ENCODE measurements around the gene SLC19A1.

Gene SLC19A1

DNA sequence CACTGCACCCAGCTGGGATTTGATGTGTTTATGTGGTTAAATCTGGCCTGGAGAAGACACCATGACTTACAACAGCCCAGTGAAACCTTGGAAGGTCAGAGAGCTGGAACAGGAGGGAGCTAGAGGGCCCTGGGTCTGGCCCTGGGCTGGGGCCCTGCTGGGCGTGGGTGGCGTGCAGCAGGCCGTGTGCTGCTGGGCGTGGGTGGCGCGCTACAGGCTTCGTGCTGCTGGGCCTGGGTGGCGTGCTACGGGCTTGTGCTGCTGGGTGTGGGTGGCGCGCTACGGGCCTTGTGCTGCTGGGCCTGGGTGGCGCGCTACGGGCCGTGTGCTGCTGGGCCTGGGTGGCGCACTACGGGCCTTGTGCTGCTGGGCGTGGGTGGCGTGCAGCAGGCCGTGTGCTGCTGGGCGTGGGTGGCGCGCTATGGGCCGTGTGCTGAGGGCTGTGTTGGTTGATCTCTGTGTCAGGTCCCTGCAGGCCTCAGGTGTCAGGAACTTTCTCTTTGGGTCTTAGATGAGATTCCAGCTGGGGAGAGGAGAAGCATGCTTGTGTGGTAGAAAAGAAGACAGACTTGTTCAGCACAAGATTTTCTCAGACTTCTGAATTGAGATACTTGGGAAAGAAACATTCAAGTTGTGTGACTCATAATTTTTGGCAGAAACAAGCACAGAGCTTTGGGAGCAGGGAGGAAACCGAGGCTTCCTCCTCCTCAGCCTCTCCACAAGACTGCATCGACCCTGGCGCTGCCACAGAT, 71.3 kb downstream of the SLC19A1 start:
- no peaks in the 10 kb centered on the region for H3K9me3 ChIP-seq (ENCODE audit: insufficient read depth, low read length, severe bottlenecking)
- no peaks in the 10 kb centered on the region for H3K79me2 ChIP-seq (ENCODE audit: insufficient read depth, low read length)
- H3K36me3 ChIP-seq (ENCODE audit: insufficient read depth, low read length): no peaks in the 10 kb centered on the region
- H3K27ac ChIP-seq (ENCODE audit: low read length): no peak overlapping the region
- no peak for ATAC-seq (ENCODE audit: insufficient read depth, low read depth)
- H3K27me3 ChIP-seq (ENCODE audit: insufficient read depth, low read length, poor library complexity): no peaks in the 10 kb centered on the region
- no peak for DNase-seq
- H3K4me2 ChIP-seq (ENCODE audit: insufficient read depth, low read length): no peak overlapping the region
- H4K20me1 ChIP-seq (ENCODE audit: insufficient read depth, low read length): no peaks in the 10 kb centered on the region
- no peaks in the 10 kb centered on the region for H3K4me1 ChIP-seq (ENCODE audit: insufficient read depth, low read length)
- no peak overlapping the region for H2AFZ ChIP-seq (ENCODE audit: low read depth, low read length)
- TF ChIP-seq EZH2 (IDR thresholded peaks at IDR 0.05; ENCODE audit: borderline replicate concordance, low read depth, low read length, severe bottlenecking) (no peak), CTCF (IDR thresholded peaks at IDR 0.05; ENCODE audit: borderline replicate concordance, extremely low read depth, low read length, poor library complexity, severe bottlenecking) (no peak)
- H3K9ac ChIP-seq (ENCODE audit: low read depth, low read length): no peak overlapping the region
- no peak overlapping the region for H3K4me3 ChIP-seq (ENCODE audit: low read depth in 1 of 2, low read length in 2 of 2)

GRCh38 chr21:45470087-45470515, 72.1 kb downstream of the SLC19A1 start:
- Histone ChIP-seq H3K4me3 (ENCODE audit: low read depth in 1 of 2, low read length in 2 of 2) (no peak overlapping the region), H4K20me1 (ENCODE audit: insufficient read depth, low read length) (no peaks in the 10 kb centered on the region), H3K27ac (ENCODE audit: low read length) (no peak overlapping the region), H2AFZ (ENCODE audit: low read depth, low read length) (no peak overlapping the region), H3K27me3 (ENCODE audit: insufficient read depth, low read length, poor library complexity) (no peaks in the 10 kb centered on the region), H3K9me3 (ENCODE audit: insufficient read depth, low read length, severe bottlenecking) (no peaks in the 10 kb centered on the region), H3K79me2 (ENCODE audit: insufficient read depth, low read length) (no peaks in the 10 kb centered on the region), H3K9ac (ENCODE audit: low read depth, low read length) (no peak overlapping the region), H3K4me1 (ENCODE audit: insufficient read depth, low read length) (no peaks in the 10 kb centered on the region), H3K36me3 (ENCODE audit: insufficient read depth, low read length) (no peaks in the 10 kb centered on the region), H3K4me2 (ENCODE audit: insufficient read depth, low read length) (no peak overlapping the region)
- TF ChIP-seq CTCF (IDR thresholded peaks at IDR 0.05; ENCODE audit: borderline replicate concordance, extremely low read depth, low read length, poor library complexity, severe bottlenecking) (no peak), EZH2 (IDR thresholded peaks at IDR 0.05; ENCODE audit: borderline replicate concordance, low read depth, low read length, severe bottlenecking) (no peak)
- DNase-seq: no peak
- no peak for ATAC-seq (ENCODE audit: insufficient read depth, low read depth)

DNA sequence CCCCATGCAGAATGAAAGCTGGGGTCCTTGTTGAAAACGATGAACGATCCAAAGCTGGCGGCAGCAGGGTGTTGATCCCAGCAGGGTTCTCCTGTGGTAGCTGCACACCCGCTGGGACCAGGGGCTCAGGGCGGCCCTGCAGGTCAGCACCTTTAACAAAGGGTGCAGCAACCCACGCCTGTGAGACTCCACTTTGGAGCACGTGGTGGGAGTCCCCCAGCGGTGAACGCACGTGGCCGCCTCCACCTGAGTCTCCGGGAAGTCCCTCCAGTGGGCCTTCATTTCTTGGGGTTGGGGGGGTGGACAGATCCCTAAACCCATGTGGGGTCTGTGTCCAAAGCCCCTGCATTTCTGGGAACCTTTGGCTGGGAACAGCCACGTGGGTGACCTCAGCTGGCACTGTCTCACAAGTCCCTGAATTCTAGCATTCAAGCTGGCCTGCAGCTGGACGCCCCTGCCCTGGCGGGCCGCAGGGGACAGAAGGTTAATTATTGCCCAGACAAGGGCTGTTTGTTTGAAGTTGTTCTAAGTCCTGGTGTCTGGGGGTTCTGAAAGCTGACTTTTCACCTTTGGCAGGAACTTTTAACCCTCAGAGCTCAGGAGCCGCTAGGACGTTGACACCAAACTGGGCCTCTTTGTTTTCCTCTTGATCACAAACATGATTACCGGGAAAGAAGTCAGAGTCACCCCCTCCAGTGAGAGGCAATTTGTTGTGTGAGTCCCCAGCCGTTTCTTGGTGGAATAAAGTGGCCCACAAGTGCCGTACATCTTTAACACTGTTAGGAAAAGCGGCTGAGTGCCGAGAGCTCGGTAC, 72.8 kb downstream of the SLC19A1 start:
- no peaks in the 10 kb centered on the region for H3K4me1 ChIP-seq (ENCODE audit: insufficient read depth, low read length)

More for the DNA sequence above, 72.8 kb downstream of the SLC19A1 start:
- Histone ChIP-seq H3K9ac (ENCODE audit: low read depth, low read length) (no peak overlapping the region), H3K4me3 (ENCODE audit: low read depth in 1 of 2, low read length in 2 of 2) (no peak overlapping the region), H3K79me2 (ENCODE audit: insufficient read depth, low read length) (no peaks in the 10 kb centered on the region), H3K27ac (ENCODE audit: low read length) (no peak overlapping the region), H3K27me3 (ENCODE audit: insufficient read depth, low read length, poor library complexity) (no peaks in the 10 kb centered on the region), H4K20me1 (ENCODE audit: insufficient read depth, low read length) (0 out of 2 replicates have a peak, but pooled peaks cover 2% of the 10 kb centered on the region), H3K36me3 (ENCODE audit: insufficient read depth, low read length) (no peaks in the 10 kb centered on the region), H3K9me3 (ENCODE audit: insufficient read depth, low read length, severe bottlenecking) (no peaks in the 10 kb centered on the region), H2AFZ (ENCODE audit: low read depth, low read length) (no peak overlapping the region), H3K4me2 (ENCODE audit: insufficient read depth, low read length) (no peak overlapping the region)
- TF ChIP-seq CTCF (IDR thresholded peaks at IDR 0.05; ENCODE audit: borderline replicate concordance, extremely low read depth, low read length, poor library complexity, severe bottlenecking): no peak
- TF ChIP-seq EZH2 (IDR thresholded peaks at IDR 0.05; ENCODE audit: borderline replicate concordance, low read depth, low read length, severe bottlenecking): no peak
- ATAC-seq (ENCODE audit: insufficient read depth, low read depth): no peak
- DNase-seq: no peak
